Stimulated activated naive CD4-positive, alpha-beta T cell treated with Interleukin-2 at 50 U/mL for 16 hours (primary cell): ENCODE data around the gene SERPINE3.

ENCODE experiments used
- DNase-seq: peaks from one replicate; lab custom pipeline; 2025; lab: John Stamatoyannopoulos, UW

Gene SERPINE3

GRCh38 chr13:51339354-51339753 lies at the start of gene SERPINE3:
SERPINE3 (plus strand) TSS chr13:51339691; CDS start chr13:51341092, 1,401 bp downstream.
- DNase-seq, result no peak

GRCh38 chr13:51291341-51291740 lies 48.1 kb upstream of the SERPINE3 start:
- DNase-seq, result no peak

- no peak for DNase-seq
These were observed 47.4 kb upstream of the SERPINE3 start for GRCh38 chr13:51292000-51292565.

- no peak for DNase-seq
These were observed 41.9 kb upstream of the SERPINE3 start for GRCh38 chr13:51297556-51297955.

- DNase-seq, result no peak
These were observed 40.7 kb upstream of the SERPINE3 start for GRCh38 chr13:51298812-51299211.

- no peak for DNase-seq
These were observed 36.4 kb upstream of the SERPINE3 start for GRCh38 chr13:51303063-51303552.

GRCh38 chr13:51303882-51304281 lies 35.6 kb upstream of the SERPINE3 start:
- no peak for DNase-seq

- DNase-seq, result no peak
These were observed 34.1 kb upstream of the SERPINE3 start for GRCh38 chr13:51305271-51305967.

GRCh38 chr13:51308781-51309180 lies 30.7 kb upstream of the SERPINE3 start:
- DNase-seq, result no peak

- no peak for DNase-seq
These were observed 28.3 kb upstream of the SERPINE3 start for GRCh38 chr13:51311231-51311630.

- DNase-seq, result no peak
These were observed 27.5 kb upstream of the SERPINE3 start for GRCh38 chr13:51311957-51312520.

GRCh38 chr13:51313619-51314018 lies 25.9 kb upstream of the SERPINE3 start:
- DNase-seq, result no peak

- DNase-seq, result no peak
These were observed 22.2 kb upstream of the SERPINE3 start for GRCh38 chr13:51317262-51317661.

- DNase-seq, result no peak
These were observed 21.5 kb upstream of the SERPINE3 start for GRCh38 chr13:51318015-51318414.

- DNase-seq, result no peak
These were observed 20.6 kb upstream of the SERPINE3 start for GRCh38 chr13:51318876-51319275.

- no peak for DNase-seq
These were observed 17.7 kb upstream of the SERPINE3 start for GRCh38 chr13:51321836-51322235.

GRCh38 chr13:51322826-51323225 lies 16.7 kb upstream of the SERPINE3 start:
- DNase-seq, result no peak

GRCh38 chr13:51323824-51324511 lies 15.5 kb upstream of the SERPINE3 start:
- DNase-seq, result no peak

GRCh38 chr13:51324714-51325420 lies 14.6 kb upstream of the SERPINE3 start:
- DNase-seq, result no peak

- no peak for DNase-seq
These were observed 13.7 kb upstream of the SERPINE3 start for GRCh38 chr13:51325837-51326236.

GRCh38 chr13:51326777-51327176 lies 12.7 kb upstream of the SERPINE3 start:
- no peak for DNase-seq

GRCh38 chr13:51327961-51328360 lies 11.5 kb upstream of the SERPINE3 start:
- DNase-seq, result no peak
